Right lobe of liver (tissue), 4 donors: ENCODE results near the gene SLC7A1.

Source experiments
- CTCF ChIP-seq, 4 donors: fragments of 200-600 bp in 3 of 4; fragments of 450-650 bp in 1 of 4; IDR thresholded peaks; one replicate each; pipeline versions ENCODE4 v1.5.1 to v1.8.0; 2016 to 2022; ENCODE audit warnings: antibody characterized with exemption in 4 of 4, mild to moderate bottlenecking in 2 of 4
- POLR2A ChIP-seq: fragments of 450-650 bp; IDR thresholded peaks from one replicate; pipeline ENCODE4 v1.6.1; 2017; ENCODE audit warnings: antibody characterized with exemption, mild to moderate bottlenecking
- donor health status: DM: no; HTN: no; CAD: no.
- donor health status: DM: no; HTN: no; CAD: no.
- donor health status: DM: no; HTN: yes; CAD: no.

DNA sequence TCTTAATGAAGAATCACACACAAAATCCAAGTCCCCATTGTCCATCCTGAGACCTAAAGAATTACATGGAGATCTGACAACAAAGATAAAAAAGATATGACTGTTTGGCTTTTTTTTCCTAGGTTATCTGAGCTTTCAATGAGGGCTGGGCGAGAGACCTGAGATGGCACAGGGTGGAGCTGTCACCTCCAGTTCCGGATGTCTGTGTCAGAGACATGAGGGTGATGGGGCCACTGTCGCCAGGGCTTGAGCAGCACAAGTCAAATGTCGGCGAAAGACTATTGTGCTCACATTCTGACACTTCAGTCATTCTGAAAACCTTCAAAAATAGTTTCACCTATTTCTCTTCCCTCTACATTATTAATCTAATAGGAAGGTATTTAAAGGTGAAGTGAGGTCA lies 65.7 kb downstream of the SLC7A1 start:
- TF ChIP-seq POLR2A, result no peak
- no peak for TF ChIP-seq CTCF (IDR thresholded peaks at IDR 0.05)
